NCI-H446 (cell line): ENCODE data around the gene SPTA1.
"Not testable (repeated sequence)": the region's sequence is repeated elsewhere in the genome, so short reads cannot be mapped to it uniquely, and the experiment has no call there.

Experiments
- DNase-seq, 2 experiments: peaks; one replicate each; lab custom pipeline; 2025; lab: John Stamatoyannopoulos, UW

The SPTA1 gene

GRCh38 chr1:158686111-158687009, at the start of gene SPTA1:
SPTA1 (minus strand) TSS chr1:158686715; CDS start chr1:158686517, 198 bp downstream.
- DNase-seq: no peak

- no peak for DNase-seq
Measured at GRCh38 chr1:158735848-158736247, 49.3 kb upstream of the SPTA1 start.

- no peak for DNase-seq
Measured at GRCh38 chr1:158732524-158732923, 46.0 kb upstream of the SPTA1 start.

GRCh38 chr1:158731707-158732106, 45.2 kb upstream of the SPTA1 start:
- DNase-seq: no peak

- no peak for DNase-seq
Measured at GRCh38 chr1:158730453-158730852, 43.9 kb upstream of the SPTA1 start.

DNA sequence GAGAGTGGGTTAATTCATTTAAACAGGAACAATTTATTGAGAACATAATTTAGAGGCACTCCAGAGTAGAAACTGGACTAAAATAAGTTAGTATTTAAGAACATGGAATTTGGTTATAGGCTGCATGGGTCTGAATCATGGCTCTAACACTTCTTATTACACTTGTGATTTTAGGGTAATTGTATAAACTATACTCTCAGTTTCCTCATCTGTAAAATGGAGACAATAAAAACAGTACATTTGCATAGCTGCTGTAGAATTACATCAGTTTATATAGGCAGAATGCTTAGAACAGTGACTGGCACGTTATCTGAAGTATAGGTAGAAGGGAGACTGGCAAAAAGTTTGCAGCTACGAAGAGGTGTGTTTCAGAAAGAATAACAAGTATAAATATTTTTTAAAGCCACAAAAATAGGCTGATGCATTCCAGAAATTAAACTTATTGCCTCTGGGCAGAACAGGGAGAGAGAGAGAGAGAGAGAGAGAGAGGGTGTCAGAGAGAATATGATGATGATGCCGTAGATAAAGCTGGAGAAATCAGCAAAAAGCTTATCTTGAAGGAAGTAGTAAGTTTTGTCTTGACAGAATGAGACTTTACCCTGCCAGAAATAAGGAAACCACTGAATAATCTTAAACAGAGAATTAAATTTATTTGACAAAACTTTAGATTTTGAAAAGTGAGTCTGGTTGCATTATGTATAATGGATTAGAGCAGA, 42.2 kb upstream of the SPTA1 start:
- DNase-seq: no peak

GRCh38 chr1:158724442-158724841, 37.9 kb upstream of the SPTA1 start:
- DNase-seq: no peak

DNA sequence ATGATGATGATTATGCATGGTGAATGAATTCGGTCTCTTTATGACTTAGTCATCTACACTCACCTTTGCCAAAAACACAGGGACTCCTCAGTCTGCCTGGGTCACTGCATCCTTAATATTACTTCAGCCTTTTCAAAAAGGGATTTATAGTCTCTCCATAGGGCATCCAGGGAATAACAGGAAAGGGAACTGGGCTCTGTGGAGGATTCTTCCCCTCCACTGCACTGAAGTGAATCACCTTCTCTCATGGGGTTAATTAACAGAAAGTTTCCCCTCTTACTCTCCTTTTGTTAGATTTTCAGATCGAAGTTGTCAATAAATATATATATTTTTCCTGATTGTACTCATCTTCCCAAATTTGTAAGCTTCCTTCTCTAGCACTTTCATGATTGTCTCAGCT, 34.1 kb upstream of the SPTA1 start, which contains the start of gene OR6K3:
Gene OR6K3 (minus strand): TSS at position 101 of the 400 bp plus-strand sequence. CDS start 2,605 bp downstream, outside the sequence.
- DNase-seq: no peak

DNA sequence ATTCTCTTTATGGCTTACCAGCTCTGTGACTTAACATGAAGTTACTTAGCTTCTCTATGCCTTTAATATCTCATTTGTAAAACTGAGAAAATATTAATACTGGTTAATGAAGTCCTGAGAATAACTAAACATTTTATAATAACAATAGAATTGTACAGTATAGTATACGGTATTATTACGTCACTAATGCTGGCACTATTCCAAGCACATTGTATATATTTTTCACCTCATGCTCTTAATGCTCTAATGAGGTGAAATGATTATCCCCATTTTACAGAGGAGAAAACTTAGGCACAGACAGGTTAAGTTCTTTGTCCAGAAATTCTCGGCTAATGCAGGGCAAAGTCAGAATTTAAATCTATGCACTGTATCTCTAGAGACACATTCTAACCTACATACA, 33.1 kb upstream of the SPTA1 start:
- no peak for DNase-seq

GRCh38 chr1:158717344-158717743, 30.8 kb upstream of the SPTA1 start:
- DNase-seq: no peak

DNA sequence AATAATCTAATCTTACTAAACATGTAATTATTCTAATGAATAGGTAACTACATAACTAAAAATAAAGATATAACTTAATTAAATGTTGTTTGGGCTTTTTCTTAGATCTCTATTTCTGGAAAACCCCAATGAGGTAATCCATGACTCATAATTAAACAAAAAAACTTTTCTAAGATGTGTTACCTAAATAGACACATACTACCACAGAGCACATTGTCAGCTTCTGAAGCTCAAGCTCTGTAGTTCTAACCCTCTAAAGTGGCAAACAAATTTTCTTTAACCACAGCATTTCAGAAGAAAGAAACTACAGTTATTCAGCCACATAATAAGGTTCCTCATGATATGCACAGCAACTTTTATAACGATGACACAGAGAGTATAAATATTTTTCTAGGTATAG, 29.8 kb upstream of the SPTA1 start:
- no peak for DNase-seq

DNA sequence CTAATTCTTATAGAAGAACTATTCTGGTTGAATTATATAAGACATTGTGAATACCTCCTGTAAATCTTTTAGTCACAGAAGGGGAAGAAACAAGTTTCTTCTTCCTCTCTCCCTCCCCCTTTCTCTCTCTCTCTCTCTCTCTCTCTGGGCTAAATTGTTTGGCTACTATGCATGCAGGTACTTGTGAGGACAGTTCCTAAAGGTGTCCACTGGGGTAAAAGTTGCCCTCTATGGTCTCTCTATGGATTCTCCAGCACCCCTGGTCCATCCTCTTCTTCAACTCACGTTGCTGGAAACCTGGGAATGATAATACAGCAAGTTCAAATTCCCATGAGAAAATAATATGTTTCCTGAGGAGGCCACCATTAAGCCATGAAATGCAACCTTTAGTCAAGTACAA, 28.2 kb upstream of the SPTA1 start:
- no peak for DNase-seq

- no peak for DNase-seq
Measured at GRCh38 chr1:158711098-158711497, 24.6 kb upstream of the SPTA1 start.

DNA sequence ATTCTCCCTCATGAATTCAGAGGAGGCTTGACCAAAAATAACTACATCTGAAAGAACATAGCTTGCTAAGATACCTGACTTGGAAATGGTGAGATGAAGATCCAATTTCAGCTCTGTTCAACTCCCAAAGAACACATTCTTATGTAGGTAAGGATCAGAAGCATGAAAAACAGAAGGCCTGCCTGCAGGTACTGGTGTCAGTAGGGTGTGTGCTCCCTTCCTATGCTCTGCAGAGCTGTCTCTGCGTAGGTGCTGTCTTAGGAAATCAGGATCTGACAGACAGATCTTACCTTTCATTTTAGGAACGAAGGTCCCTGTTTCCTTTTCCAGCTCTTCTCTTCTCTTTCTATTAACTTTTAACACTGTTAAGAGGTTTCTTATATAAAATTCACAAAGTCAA, 19.6 kb upstream of the SPTA1 start:
- no peak for DNase-seq

GRCh38 chr1:158700552-158700951, 14.0 kb upstream of the SPTA1 start, which contains the start of gene OR6K2:
OR6K2 (minus strand) TSS chr1:158700652; CDS start chr1:158700652, 0 bp downstream.
- no peak for DNase-seq

DNA sequence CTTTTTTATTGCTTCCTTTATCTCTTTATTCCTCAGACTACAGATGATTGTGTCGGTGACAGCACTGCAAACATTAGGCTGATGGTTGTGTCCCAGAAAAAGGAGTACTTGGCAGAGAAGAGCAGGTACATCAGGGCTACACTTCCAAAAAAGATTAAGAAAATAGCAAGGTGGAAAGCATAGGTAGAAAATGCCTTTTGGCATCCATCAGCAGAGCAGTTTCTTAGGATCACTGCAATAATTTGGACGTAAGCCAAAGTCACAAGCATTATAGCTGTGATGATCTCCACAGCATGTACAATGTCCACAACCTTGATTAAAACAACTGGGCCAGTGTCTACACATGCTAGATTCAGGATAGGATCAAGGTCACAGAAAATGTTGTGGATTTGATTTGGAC, 8.1 kb upstream of the SPTA1 start:
- no peak for DNase-seq

- DNase-seq: no peak
Measured at GRCh38 chr1:158692356-158692755, 5.8 kb upstream of the SPTA1 start.

- DNase-seq: no peak
Measured at GRCh38 chr1:158691907-158692306, 5.4 kb upstream of the SPTA1 start.

DNA sequence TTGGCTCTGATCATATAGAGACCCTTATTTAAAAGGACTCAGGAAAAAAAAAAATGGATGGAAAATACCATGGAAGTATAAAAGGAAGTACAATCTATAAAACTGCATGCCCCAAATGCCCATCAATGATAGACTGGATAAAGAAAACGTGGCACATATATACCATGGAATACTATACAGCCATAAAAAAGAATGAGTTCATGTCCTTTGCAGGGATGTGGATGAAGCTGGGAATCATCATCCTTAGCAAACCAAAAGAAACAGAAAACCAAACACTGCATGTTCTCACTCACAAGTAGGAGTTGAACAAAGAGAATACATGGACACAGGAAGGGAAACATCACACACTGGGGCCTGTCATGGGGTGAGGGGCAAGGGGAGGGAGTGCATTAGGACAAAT, 4.6 kb upstream of the SPTA1 start:
- DNase-seq: not testable (repeated sequence)

DNA sequence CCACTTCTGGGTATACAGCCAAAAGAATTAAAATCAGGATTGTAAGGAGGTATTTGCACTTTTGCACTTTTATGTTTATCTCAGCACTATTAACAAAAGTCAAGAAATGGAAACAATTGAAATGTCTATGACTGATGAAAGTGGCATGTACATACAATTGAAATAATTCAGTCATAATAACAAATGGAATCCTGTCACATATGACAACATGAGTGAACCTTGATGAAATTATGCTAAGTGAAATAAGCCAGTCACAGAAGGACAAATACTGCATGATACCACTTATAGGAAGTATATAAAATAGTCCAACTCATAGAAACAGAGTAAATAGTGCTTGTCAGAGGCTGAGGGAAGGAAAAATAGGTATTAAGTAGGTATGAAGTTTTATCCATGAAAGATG, 3.4 kb upstream of the SPTA1 start:
- no peak for DNase-seq

- DNase-seq: no peak
Measured at GRCh38 chr1:158689110-158689509, 2.6 kb upstream of the SPTA1 start.

DNA sequence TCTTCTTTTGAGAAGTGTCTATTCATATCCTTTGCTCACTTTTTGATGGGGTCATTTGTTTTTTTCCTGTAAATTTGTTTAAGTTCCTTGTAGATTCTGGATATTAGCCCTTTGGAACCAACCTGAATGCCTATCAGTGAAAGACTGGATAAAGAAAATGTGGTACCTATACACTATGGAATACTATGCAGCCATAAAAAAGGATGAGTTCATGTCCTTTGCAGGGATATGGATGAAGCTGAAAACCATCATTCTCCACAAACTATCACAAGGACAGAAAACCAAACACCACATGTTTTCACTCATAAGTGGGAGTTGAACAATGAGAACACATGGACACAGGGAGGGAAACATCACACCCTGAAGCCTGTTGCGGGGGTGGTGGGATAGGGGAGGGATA, 1.8 kb upstream of the SPTA1 start:
- not testable (repeated sequence) for DNase-seq

DNA sequence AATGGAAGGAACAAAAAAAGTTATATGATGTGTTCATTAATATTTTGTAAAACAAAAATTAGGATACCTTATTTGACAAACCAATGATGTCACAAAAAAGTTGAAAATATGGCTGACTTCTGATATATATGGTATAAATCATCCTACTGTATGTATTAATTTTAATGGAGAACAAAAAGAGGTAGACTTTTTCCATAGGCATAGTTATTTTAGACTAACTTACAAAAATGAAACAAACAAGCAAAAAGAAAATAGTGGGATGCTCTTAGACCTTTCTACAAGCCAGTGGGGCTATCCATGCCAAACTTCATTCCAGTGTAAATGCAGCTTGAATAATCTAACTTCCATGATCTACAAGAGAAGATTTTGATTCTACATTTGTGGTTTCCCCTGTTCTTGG, 522 bp upstream of the SPTA1 start:
- DNase-seq: no peak
